Activated CD8-positive, alpha-beta memory T cell treated with anti-CD3 and anti-CD28 coated beads for 1 hour (primary cell): Measurements from ENCODE around the gene SUMF1.

Source experiments
- DNase-seq, 2 donors: peaks; one replicate each; pipeline ENCODE4 v3.0.0-alpha.2; 2020; ENCODE audit warnings: low read depth in 1 of 2; ENCODE audit errors: extremely low read depth in 1 of 2

SUMF1 gene

GRCh38 chr3:4497843-4498324 is 30.8 kb upstream of the SUMF1 start:
- no peak for DNase-seq

GRCh38 chr3:4497005-4497692 is 30.1 kb upstream of the SUMF1 start:
- DNase-seq, result no peak

GRCh38 chr3:4496087-4496452 is 29.0 kb upstream of the SUMF1 start:
- DNase-seq, result no peak

GRCh38 chr3:4495294-4496086 is 28.4 kb upstream of the SUMF1 start:
- DNase-seq, result no peak

DNA sequence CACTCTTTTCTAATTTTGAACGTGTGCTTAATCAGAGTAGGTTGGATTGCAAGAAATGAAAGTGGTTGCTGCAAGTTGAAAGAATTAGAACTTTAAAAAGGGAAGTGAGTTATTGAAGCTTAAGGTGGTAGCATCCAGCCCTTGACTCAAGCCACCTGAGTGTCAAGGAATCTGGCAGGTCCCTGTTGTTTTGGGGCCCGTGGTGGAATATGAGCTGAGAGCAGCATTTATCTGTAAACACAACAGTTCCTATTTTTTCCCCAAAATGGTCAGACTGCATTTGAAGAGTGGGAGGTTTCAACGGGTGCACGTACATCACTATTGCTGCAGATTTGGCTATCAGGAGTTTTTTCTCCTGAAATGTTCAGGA is 27.8 kb upstream of the SUMF1 start:
- DNase-seq, result no peak

- DNase-seq, result no peak
Measured at GRCh38 chr3:4493941-4494894, 27.1 kb upstream of the SUMF1 start.

DNA sequence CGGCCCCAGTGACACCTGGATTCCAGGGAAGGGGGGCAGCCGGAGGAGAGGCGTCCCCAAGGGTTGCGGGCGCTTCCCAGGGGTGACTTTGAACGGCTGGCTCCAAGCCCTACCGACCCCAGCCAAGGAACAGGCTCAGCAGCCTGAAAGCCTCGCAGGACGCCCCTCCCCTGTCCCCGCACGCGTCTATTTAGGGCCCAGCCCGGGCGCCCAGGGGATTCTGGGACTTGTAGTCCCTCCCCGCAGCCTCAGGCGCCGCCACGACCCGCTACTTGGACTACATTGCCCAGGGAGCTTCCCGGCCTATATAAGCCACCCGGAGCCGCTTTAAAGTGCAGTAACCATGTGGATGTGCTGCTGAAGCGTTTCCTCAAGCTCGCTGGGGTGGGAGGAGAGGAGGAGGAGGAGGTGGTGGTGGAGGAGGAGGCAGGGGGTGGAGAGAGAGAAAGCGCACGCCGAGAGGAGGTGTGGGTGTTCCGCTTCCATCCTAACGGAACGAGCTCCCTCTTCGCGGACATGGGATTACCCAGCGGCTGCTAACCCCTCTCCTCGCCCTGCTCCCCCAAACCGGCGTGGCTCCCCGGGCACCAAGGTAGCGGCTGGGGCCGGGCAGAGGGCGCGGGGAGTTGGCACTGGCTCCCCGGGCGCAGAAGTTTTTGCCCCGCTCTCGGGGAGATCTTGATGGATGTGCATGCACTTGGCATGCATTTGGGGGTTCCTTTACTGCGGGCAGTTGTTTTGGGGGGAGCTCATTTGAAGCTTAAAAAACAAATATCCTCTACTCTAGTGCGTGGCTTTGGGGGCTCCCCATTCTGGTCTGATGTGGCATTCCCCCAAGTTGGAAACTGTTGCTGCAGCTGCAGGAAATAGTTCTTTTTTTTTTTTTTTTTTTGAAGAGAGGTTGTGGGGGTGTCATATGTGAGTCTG is 26.2 kb upstream of the SUMF1 start, which contains the start of gene ITPR1:
Gene ITPR1, plus strand, starts transcription at position 335 of the 927 bp plus-strand sequence. CDS start 23,144 bp downstream, outside the sequence.
- peak; percentile 95 to 98 for DNase-seq

DNA sequence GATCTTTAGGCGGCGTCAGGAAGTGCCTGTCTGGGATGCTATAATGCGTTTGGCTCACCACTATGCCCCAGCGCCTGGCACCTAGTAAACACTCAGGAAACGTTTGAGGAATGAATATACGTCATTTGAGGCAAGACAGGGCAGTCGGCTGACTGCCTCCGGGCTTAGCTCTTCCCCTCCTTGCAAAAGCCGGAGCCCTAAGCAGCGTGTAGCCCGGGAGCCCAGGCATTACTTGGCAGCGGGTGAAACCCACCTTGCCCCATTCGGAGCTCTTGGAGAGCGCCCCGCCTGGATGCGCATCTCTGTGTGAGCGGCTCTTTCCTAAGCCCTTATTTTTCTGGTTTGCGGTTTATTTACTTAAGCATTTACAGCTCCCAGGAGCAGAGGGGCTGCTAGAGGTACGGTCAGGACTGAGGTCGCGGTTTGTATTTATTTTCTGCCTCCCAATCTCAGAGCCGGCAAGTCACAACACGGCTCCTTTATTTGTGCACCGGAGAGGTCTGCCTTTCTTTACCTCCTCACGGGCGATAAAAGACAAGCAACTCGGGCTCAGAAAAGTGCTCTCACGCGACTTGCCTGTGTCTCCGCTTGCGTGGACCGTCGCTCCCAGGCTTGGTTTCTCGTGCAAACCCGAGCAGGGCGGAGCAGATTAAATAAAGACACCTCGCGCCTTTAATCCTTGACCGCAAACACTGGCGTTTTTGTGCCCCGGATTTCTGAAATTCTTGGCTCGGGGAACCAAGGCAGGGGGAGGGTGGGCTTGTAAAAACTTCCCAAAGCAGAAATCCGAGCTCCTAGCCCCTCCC is 25.3 kb upstream of the SUMF1 start:
- DNase-seq, result peak; percentile 12 to 13

DNA sequence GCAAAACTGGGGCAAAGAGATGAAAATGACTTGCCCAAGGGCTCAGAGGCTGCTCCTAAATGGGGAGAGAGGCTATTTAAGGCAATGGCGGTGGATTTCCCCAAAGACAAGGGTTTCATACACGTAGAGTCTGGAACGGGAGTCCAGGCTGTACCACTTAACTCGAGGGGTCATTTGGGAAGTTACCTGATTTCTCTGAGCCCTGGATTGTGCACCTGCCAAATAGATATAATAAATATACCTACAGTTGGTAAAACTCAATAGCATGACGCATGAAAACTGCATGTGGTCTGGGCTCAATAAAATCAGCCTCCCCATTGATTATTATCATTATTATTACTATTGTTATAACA is 24.8 kb upstream of the SUMF1 start:
- no peak for DNase-seq

DNA sequence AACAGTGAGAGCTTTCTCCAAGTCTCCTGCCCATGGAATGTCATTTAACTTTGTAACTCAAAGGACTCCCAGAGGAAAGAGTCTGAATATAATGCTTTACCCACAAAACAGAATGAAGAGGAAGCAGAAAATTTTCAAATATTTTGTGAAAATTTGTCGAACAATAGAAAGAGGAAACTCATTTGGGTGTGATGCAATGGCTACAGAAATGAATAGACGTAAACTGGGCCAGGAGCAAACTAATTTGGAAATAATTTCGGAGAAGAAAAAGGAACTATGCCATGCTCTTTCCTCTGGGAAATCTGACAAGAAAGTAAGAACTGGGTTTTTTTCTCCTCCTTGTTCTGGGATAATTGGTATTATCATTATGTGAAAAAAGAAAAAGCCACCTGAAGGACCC is 11.2 kb upstream of the SUMF1 start:
- no peak for DNase-seq

- no peak for DNase-seq
Measured at GRCh38 chr3:4476496-4476895, 9.4 kb upstream of the SUMF1 start.

DNA sequence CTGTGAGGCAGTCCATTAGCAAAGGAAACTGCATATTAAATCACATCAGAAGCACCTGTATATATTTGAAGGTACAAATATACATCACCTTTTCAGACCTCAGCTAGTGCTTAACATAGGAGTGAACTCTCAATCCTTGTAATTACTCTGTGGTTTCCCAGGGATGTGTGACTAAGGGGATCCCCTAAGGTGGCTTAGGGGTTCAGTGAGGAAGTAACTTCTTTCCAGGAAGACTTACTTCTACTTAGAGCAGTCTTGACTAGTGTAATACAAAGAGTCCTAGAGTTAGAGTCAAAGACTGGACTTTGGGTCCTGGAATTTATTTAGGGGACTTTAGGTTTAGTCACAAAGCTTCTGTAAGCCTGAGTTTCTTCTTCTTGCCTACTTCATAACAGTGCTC is 8.7 kb upstream of the SUMF1 start:
- no peak for DNase-seq

- no peak for DNase-seq
Measured at GRCh38 chr3:4474683-4475490, 7.8 kb upstream of the SUMF1 start.

GRCh38 chr3:4472766-4473165 is 5.7 kb upstream of the SUMF1 start:
- no peak for DNase-seq

GRCh38 chr3:4472312-4472711 is 5.2 kb upstream of the SUMF1 start:
- no peak for DNase-seq

GRCh38 chr3:4471907-4472306 is 4.8 kb upstream of the SUMF1 start:
- DNase-seq, result no peak

DNA sequence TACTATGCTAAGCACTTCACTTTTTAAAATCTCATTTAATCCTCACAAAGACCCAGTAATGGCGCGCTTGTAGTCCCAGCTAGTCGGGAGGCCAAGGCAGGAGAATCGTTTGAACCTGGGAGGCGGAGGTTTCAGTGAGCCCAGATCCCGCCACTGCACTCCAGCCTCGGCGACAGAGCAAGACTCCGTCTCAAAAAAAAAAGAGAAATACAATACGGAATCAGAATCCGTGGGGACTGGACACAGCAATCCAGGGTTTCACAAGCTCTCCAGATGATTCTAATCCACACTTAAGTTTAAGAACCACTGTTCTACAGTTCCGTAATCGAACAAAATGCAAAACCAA is 426 bp upstream of the SUMF1 start:
- no peak for DNase-seq

DNA sequence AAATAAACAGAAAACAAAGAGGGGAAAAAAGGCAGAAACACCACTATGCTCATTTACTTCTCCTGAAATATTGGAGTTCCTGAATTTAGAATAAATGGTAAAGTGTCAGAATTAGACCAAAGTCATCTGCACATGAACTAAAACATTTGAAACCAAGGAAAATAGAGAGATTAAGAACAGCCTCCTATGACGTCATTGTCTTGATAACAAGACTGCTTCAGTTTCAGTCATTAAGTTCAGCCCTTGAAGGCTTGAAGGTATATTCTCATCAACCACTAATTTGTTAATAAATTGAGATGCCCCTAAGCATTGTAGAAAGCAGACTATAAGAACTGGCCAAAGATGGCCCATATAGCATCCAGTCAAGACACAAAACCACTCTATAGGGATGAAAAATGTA is 2.5 kb downstream of the SUMF1 start:
- DNase-seq, result no peak
